Measurements from ENCODE around the gene ARHGAP29.
"Not testable (repeated sequence)": the region's sequence is repeated elsewhere in the genome, so short reads cannot be mapped to it uniquely, and the experiment has no call there.

The ARHGAP29 gene

GRCh38 chr1:94154989-94155388 lies 82.4 kb downstream of the ARHGAP29 start:
- no peak overlapping the region for H3K27ac ChIP-seq
- no peaks in the 10 kb centered on the region for H3K36me3 ChIP-seq
- H3K4me2 ChIP-seq = no peak overlapping the region
- no peaks in the 10 kb centered on the region for H3K4me1 ChIP-seq
- no peaks in the 10 kb centered on the region for H4K20me1 ChIP-seq
- H3K4me3 ChIP-seq = no peak overlapping the region
- TF ChIP-seq Cebpa-rat (IDR thresholded peaks at IDR 0.05) = no peak
- no peak overlapping the region for H3K9ac ChIP-seq
- no peaks in the 10 kb centered on the region for H3K27me3 ChIP-seq
- H3K9me3 ChIP-seq = no peaks in the 10 kb centered on the region

- Histone ChIP-seq H3K36me3 (no peaks in the 10 kb centered on the region), H3K4me2 (no peak overlapping the region), H3K27ac (no peak overlapping the region), H4K20me1 (no peaks in the 10 kb centered on the region), H3K4me1 (no peaks in the 10 kb centered on the region), H3K4me3 (no peak overlapping the region), H3K27me3 (no peaks in the 10 kb centered on the region), H3K9ac (no peak overlapping the region), H3K9me3 (no peaks in the 10 kb centered on the region)
- no peak for TF ChIP-seq Cebpa-rat (IDR thresholded peaks at IDR 0.05)
These were observed 84.3 kb downstream of the ARHGAP29 start for GRCh38 chr1:94153133-94153532.

GRCh38 chr1:94149166-94149565 lies 88.2 kb downstream of the ARHGAP29 start:
- not testable (repeated sequence) for H3K4me1 ChIP-seq, H4K20me1 ChIP-seq, H3K9ac ChIP-seq, H3K36me3 ChIP-seq, H3K27me3 ChIP-seq, H3K27ac ChIP-seq, H3K9me3 ChIP-seq, H3K4me3 ChIP-seq, H3K4me2 ChIP-seq

- H4K20me1 ChIP-seq = no peaks in the 10 kb centered on the region
- H3K9me3 ChIP-seq = no peaks in the 10 kb centered on the region
- no peaks in the 10 kb centered on the region for H3K27me3 ChIP-seq
- H3K4me2 ChIP-seq = no peak overlapping the region
- H3K27ac ChIP-seq = no peak overlapping the region
- no peaks in the 10 kb centered on the region for H3K36me3 ChIP-seq
- H3K9ac ChIP-seq = no peak overlapping the region
- H3K4me3 ChIP-seq = no peak overlapping the region
- TF ChIP-seq Cebpa-rat (IDR thresholded peaks at IDR 0.05) = no peak
- H3K4me1 ChIP-seq = no peaks in the 10 kb centered on the region
These were observed 91.1 kb downstream of the ARHGAP29 start for GRCh38 chr1:94146273-94146672.

- no peak for TF ChIP-seq Cebpa-rat (IDR thresholded peaks at IDR 0.05)
- Histone ChIP-seq H3K4me2 (no peak overlapping the region), H3K9ac (no peak overlapping the region), H3K4me3 (no peak overlapping the region), H3K4me1 (no peaks in the 10 kb centered on the region), H4K20me1 (no peaks in the 10 kb centered on the region), H3K36me3 (no peaks in the 10 kb centered on the region), H3K27ac (no peak overlapping the region), H3K27me3 (no peaks in the 10 kb centered on the region), H3K9me3 (no peaks in the 10 kb centered on the region)
These were observed 92.5 kb downstream of the ARHGAP29 start for GRCh38 chr1:94144836-94145235.

- H3K4me1 ChIP-seq = no peaks in the 10 kb centered on the region
- no peak overlapping the region for H3K9ac ChIP-seq
- H3K4me2 ChIP-seq = no peak overlapping the region
- no peak overlapping the region for H3K4me3 ChIP-seq
- H3K27me3 ChIP-seq = no peaks in the 10 kb centered on the region
- no peak for TF ChIP-seq Cebpa-rat (IDR thresholded peaks at IDR 0.05)
- H3K27ac ChIP-seq = no peak overlapping the region
- no peaks in the 10 kb centered on the region for H3K36me3 ChIP-seq
- H4K20me1 ChIP-seq = no peaks in the 10 kb centered on the region
- H3K9me3 ChIP-seq = no peaks in the 10 kb centered on the region
These were observed 93.6 kb downstream of the ARHGAP29 start for GRCh38 chr1:94143809-94144176.

- H3K36me3 ChIP-seq = no peaks in the 10 kb centered on the region
- no peak overlapping the region for H3K4me2 ChIP-seq
- H3K4me3 ChIP-seq = no peak overlapping the region
- no peak overlapping the region for H3K9ac ChIP-seq
- H4K20me1 ChIP-seq = no peaks in the 10 kb centered on the region
- no peaks in the 10 kb centered on the region for H3K9me3 ChIP-seq
- H3K4me1 ChIP-seq = no peaks in the 10 kb centered on the region
- no peaks in the 10 kb centered on the region for H3K27me3 ChIP-seq
- TF ChIP-seq Cebpa-rat (IDR thresholded peaks at IDR 0.05) = no peak
- no peak overlapping the region for H3K27ac ChIP-seq
These were observed 94.1 kb downstream of the ARHGAP29 start for GRCh38 chr1:94143173-94143808.

GRCh38 chr1:94142583-94142982 lies 94.8 kb downstream of the ARHGAP29 start:
- Histone ChIP-seq H4K20me1 (no peaks in the 10 kb centered on the region), H3K27me3 (no peaks in the 10 kb centered on the region), H3K9me3 (no peaks in the 10 kb centered on the region), H3K9ac (no peak overlapping the region), H3K4me2 (no peak overlapping the region), H3K4me1 (no peaks in the 10 kb centered on the region), H3K4me3 (no peak overlapping the region), H3K36me3 (no peaks in the 10 kb centered on the region), H3K27ac (no peak overlapping the region)
- TF ChIP-seq Cebpa-rat (IDR thresholded peaks at IDR 0.05) = no peak

- no peaks in the 10 kb centered on the region for H3K4me1 ChIP-seq
- no peak for TF ChIP-seq Cebpa-rat (IDR thresholded peaks at IDR 0.05)
- no peak overlapping the region for H3K4me2 ChIP-seq
- no peaks in the 10 kb centered on the region for H4K20me1 ChIP-seq
- no peak overlapping the region for H3K27ac ChIP-seq
- no peak overlapping the region for H3K4me3 ChIP-seq
- no peak overlapping the region for H3K9ac ChIP-seq
- H3K27me3 ChIP-seq = no peaks in the 10 kb centered on the region
- H3K9me3 ChIP-seq = no peaks in the 10 kb centered on the region
- H3K36me3 ChIP-seq = no peaks in the 10 kb centered on the region
These were observed 95.4 kb downstream of the ARHGAP29 start for GRCh38 chr1:94142022-94142421.

GRCh38 chr1:94132111-94132510 lies 105.3 kb downstream of the ARHGAP29 start:
- no peaks in the 10 kb centered on the region for H3K4me1 ChIP-seq
- H3K36me3 ChIP-seq = no peaks in the 10 kb centered on the region
- no peak for TF ChIP-seq Cebpa-rat (IDR thresholded peaks at IDR 0.05)

More at GRCh38 chr1:94132111-94132510, 105.3 kb downstream of the ARHGAP29 start:
- no peak overlapping the region for H3K4me3 ChIP-seq
- H3K9me3 ChIP-seq = peaks cover 20% of the 10 kb centered on the region
- H3K27me3 ChIP-seq = no peaks in the 10 kb centered on the region
- no peak overlapping the region for H3K4me2 ChIP-seq
- H4K20me1 ChIP-seq = no peaks in the 10 kb centered on the region
- no peak overlapping the region for H3K27ac ChIP-seq
- H3K9ac ChIP-seq = no peak overlapping the region
